Neural crest cell (in vitro differentiated cells): ENCODE data around the gene C12orf57. TPM values are rescaled to one million over a fixed set of nuclear protein-coding genes. Genes with fewer than 3 reads are reported as not detected.

Experiments used
- DNase-seq: peaks from one replicate; pipeline ENCODE4 v3.0.0; 2021; ENCODE audit warnings: low read depth, mixed read lengths, low spot score
- H3K27ac Mint-ChIP-seq: one replicate; pipeline ENCODE4 v1.8.0; 2021; ENCODE audit warnings: mild to moderate bottlenecking, mixed read lengths; ENCODE audit not compliant: unreplicated experiment
- H3K27me3 Mint-ChIP-seq: 2 replicates; pipeline ENCODE4 v1.8.0; 2021; ENCODE audit warnings: low read depth, mild to moderate bottlenecking, mixed read lengths
- H3K36me3 Mint-ChIP-seq: 2 replicates; pipeline ENCODE4 v1.8.0; 2021; ENCODE audit warnings: low read depth, mild to moderate bottlenecking, mixed read lengths
- H3K4me1 Mint-ChIP-seq: 2 replicates; pipeline ENCODE4 v1.8.0; 2021; ENCODE audit warnings: mixed read lengths
- H3K4me3 Mint-ChIP-seq: one replicate; pipeline ENCODE4 v1.8.0; 2021; ENCODE audit warnings: mild to moderate bottlenecking, mixed read lengths
- H3K9me3 Mint-ChIP-seq: 2 replicates; pipeline ENCODE4 v1.8.0; 2021; ENCODE audit warnings: mixed read lengths
- total RNA-seq: library from RNA; stranded (reverse); gene quantifications from 2 replicates; pipeline ENCODE4 v1.2.1, GENCODE V29; 2021
- TF ChIP-seq, protein P1 (sequence below): fragments of 200-600 bp; sonication (generic); conservative IDR thresholded peaks from 2 replicates; pipeline ENCODE4 v1.5.0; 2021; ENCODE audit warnings: antibody characterized with exemption, mild to moderate bottlenecking

C12orf57 gene
- total RNA-seq, 1 donor from 2014 or later, result 298 TPM

- H3K9me3 Mint-ChIP-seq, result no peaks in the 10 kb centered on the region
- H3K27me3 Mint-ChIP-seq, result peaks cover 18% of the 10 kb centered on the region
- TF ChIP-seq, protein P1, sequence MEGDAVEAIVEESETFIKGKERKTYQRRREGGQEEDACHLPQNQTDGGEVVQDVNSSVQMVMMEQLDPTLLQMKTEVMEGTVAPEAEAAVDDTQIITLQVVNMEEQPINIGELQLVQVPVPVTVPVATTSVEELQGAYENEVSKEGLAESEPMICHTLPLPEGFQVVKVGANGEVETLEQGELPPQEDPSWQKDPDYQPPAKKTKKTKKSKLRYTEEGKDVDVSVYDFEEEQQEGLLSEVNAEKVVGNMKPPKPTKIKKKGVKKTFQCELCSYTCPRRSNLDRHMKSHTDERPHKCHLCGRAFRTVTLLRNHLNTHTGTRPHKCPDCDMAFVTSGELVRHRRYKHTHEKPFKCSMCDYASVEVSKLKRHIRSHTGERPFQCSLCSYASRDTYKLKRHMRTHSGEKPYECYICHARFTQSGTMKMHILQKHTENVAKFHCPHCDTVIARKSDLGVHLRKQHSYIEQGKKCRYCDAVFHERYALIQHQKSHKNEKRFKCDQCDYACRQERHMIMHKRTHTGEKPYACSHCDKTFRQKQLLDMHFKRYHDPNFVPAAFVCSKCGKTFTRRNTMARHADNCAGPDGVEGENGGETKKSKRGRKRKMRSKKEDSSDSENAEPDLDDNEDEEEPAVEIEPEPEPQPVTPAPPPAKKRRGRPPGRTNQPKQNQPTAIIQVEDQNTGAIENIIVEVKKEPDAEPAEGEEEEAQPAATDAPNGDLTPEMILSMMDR, result no peak
- DNase-seq, result no peak
- peak overlapping the region; percentile 96 for H3K27ac Mint-ChIP-seq
- H3K4me3 Mint-ChIP-seq, result peak overlapping the region; percentile 87
- peaks cover 19% of the 10 kb centered on the region for H3K36me3 Mint-ChIP-seq
- H3K4me1 Mint-ChIP-seq, result peaks cover 37% of the 10 kb centered on the region
These were observed 5.2 kb upstream of the C12orf57 start for GRCh38 chr12:6938353-6939190.

- Mint-ChIP-seq H3K27ac (peak overlapping the region; percentile 91), H3K4me1 (peaks cover 41% of the 10 kb centered on the region), H3K9me3 (no peaks in the 10 kb centered on the region), H3K4me3 (peak overlapping the region; percentile 80), H3K27me3 (peaks cover 23% of the 10 kb centered on the region), H3K36me3 (peaks cover 15% of the 10 kb centered on the region)
- DNase-seq, result no peak
- TF ChIP-seq, protein P1, result no peak
These were observed 4.7 kb upstream of the C12orf57 start for GRCh38 chr12:6939191-6939540.

GRCh38 chr12:6941267-6941666, 2.6 kb upstream of the C12orf57 start:
- peak overlapping the region; percentile 74 for H3K4me3 Mint-ChIP-seq
- peaks cover 25% of the 10 kb centered on the region for H3K27me3 Mint-ChIP-seq
- TF ChIP-seq, protein P1, result no peak
- peak overlapping the region; percentile 13 for H3K27ac Mint-ChIP-seq
- no peak for DNase-seq
- H3K36me3 Mint-ChIP-seq, result peaks cover 6% of the 10 kb centered on the region
- H3K9me3 Mint-ChIP-seq, result no peaks in the 10 kb centered on the region
- H3K4me1 Mint-ChIP-seq, result peaks cover 48% of the 10 kb centered on the region

GRCh38 chr12:6941782-6942181, 2.0 kb upstream of the C12orf57 start:
- Mint-ChIP-seq H3K4me3 (peak overlapping the region; percentile 74), H3K27ac (no peak overlapping the region), H3K36me3 (peaks cover 7% of the 10 kb centered on the region), H3K4me1 (peaks cover 46% of the 10 kb centered on the region), H3K27me3 (peaks cover 26% of the 10 kb centered on the region), H3K9me3 (no peaks in the 10 kb centered on the region)
- no peak for DNase-seq
- TF ChIP-seq, protein P1, result no peak

GRCh38 chr12:6942331-6942665, 1.5 kb upstream of the C12orf57 start:
- H3K4me3 Mint-ChIP-seq, result peak overlapping the region; percentile 82
- H3K36me3 Mint-ChIP-seq, result peaks cover 10% of the 10 kb centered on the region
- TF ChIP-seq, protein P1, result no peak
- peak overlapping the region; percentile 96 for H3K27ac Mint-ChIP-seq
- peaks cover 50% of the 10 kb centered on the region for H3K4me1 Mint-ChIP-seq
- DNase-seq, result no peak
- no peaks in the 10 kb centered on the region for H3K9me3 Mint-ChIP-seq
- peaks cover 29% of the 10 kb centered on the region for H3K27me3 Mint-ChIP-seq
